ENCODE data around the gene COMMD7.

DNA sequence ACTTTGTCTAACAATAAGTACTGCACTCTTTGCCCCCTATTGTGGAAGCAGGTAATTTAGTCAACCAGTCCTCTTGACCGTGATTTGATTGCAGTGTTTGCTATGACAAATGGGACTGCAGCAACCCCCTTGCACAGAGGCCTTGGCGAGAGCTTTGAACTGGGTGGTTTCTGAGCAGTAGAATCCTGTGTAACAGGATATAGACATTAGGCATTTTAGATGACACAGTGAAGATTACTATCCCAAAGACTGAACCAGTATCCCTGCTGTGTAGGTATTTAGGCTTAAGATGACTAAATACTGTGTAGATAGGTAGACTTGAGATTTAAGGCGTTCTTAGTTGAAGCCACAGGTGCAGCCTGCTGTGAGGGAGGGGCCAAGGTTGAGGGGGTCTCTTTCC is 28.8 kb upstream of the COMMD7 start:
- TF ChIP-seq, protein P1, sequence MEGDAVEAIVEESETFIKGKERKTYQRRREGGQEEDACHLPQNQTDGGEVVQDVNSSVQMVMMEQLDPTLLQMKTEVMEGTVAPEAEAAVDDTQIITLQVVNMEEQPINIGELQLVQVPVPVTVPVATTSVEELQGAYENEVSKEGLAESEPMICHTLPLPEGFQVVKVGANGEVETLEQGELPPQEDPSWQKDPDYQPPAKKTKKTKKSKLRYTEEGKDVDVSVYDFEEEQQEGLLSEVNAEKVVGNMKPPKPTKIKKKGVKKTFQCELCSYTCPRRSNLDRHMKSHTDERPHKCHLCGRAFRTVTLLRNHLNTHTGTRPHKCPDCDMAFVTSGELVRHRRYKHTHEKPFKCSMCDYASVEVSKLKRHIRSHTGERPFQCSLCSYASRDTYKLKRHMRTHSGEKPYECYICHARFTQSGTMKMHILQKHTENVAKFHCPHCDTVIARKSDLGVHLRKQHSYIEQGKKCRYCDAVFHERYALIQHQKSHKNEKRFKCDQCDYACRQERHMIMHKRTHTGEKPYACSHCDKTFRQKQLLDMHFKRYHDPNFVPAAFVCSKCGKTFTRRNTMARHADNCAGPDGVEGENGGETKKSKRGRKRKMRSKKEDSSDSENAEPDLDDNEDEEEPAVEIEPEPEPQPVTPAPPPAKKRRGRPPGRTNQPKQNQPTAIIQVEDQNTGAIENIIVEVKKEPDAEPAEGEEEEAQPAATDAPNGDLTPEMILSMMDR (IDR thresholded peaks at IDR 0.05; ENCODE audit: poor library complexity), result no peak
- TF ChIP-seq EZH2phosphoT487 (IDR thresholded peaks at IDR 0.05; ENCODE audit: low read depth, severe bottlenecking, unreplicated experiment) (no peak), EZH2 (IDR thresholded peaks at IDR 0.05; ENCODE audit: borderline replicate concordance) (no peak)

Measured in hepatocyte (in vitro differentiated cells).